HepG2 (cell line): ENCODE data around the gene ENTHD1. TPM values are rescaled to one million over a fixed set of nuclear protein-coding genes. Genes with fewer than 3 reads are reported as not detected.

Experiments used
- ATAC-seq: fragments of 200-7000 bp; cut with Tn5 transposase; 3 replicates; pipeline ENCODE4 v1.9.1; 2020; ENCODE audit warnings: mild to moderate bottlenecking, moderate library complexity
- BruUV-seq: library from RNA; stranded (reverse); fragments of 400-500 nt; replicated peaks from 2 replicates; lab custom pipeline; 2021; lab: Mats Ljungman, UMichigan
- CTCF ChIA-PET: fragments of 300-600 bp; formaldehyde crosslinking; extraction: SDS; loops from one replicate; lab custom pipeline; 2021; ENCODE audit warnings: low total read pairs, inconsistent platforms, low intra/inter-chr PET ratio; lab: Yijun Ruan, JAX
- POLR2A ChIA-PET: fragments of 350-600 bp; sonication (Branson Sonifier 250); formaldehyde crosslinking; loops from one replicate; lab custom pipeline; 2020; ENCODE audit warnings: antibody characterized with exemption, inconsistent platforms; lab: Yijun Ruan, JAX
- DNase-seq: peaks from one replicate; pipeline ENCODE4 v3.0.0-alpha.2; 2015; ENCODE audit warnings: low spot score
- FAIRE-seq: peaks from 3 replicates; lab custom pipeline; 2011; peaks lifted over from hg19 to GRCh38; lab: Jason Lieb, UNC
- H2AFZ ChIP-seq: one replicate; pipeline ENCODE4 v1.6.1; 2011; ENCODE audit warnings: low read length, inconsistent platforms
- H3K27ac ChIP-seq: fragments of 300-600 bp; 3 replicates; pipeline ENCODE4 v1.8.0; 2011; ENCODE audit warnings: mixed run types, mild to moderate bottlenecking, mixed read lengths, low read length, inconsistent platforms; ENCODE audit not compliant: insufficient read depth; ENCODE audit errors: extremely low read length
- H3K27me3 ChIP-seq, 2 experiments: fragments of 200-600 bp in 1 of 2; 2 replicates in 1 of 2; 3 replicates in 1 of 2; pipeline versions ENCODE4 v1.6.0 to v1.8.0; 2011; ENCODE audit warnings: low read length in 2 of 2, mild to moderate bottlenecking in 2 of 2, moderate library complexity in 2 of 2, inconsistent platforms in 1 of 2; ENCODE audit not compliant: insufficient read depth in 2 of 2, control insufficient read depth in 1 of 2
- H3K36me3 ChIP-seq, 2 experiments: fragments of 200-600 bp in 1 of 2; replicated peaks in 1 of 2; 2 replicates in 1 of 2; 3 replicates in 1 of 2; pipeline versions ENCODE4 v1.5.1 to v1.8.0; 2011; ENCODE audit warnings: low read length in 2 of 2, inconsistent platforms in 1 of 2; ENCODE audit not compliant: insufficient read depth in 2 of 2, control insufficient read depth in 1 of 2
- H3K4me1 ChIP-seq: 2 replicates; pipeline ENCODE4 v1.5.1; 2012; ENCODE audit warnings: low read length, inconsistent platforms; ENCODE audit not compliant: insufficient read depth
- H3K4me2 ChIP-seq: 2 replicates; pipeline ENCODE4 v1.6.0; 2011; ENCODE audit warnings: low read depth, low read length, inconsistent platforms
- H3K4me3 ChIP-seq, 3 experiments: fragments of 200-600 bp in 1 of 3; sonication (generic), shearing (Covaris generic) in 1 of 3; replicated peaks in 1 of 3; 2 replicates each; pipeline ENCODE4 v1.5.1; 2011 to 2016; ENCODE audit warnings: low read length in 3 of 3, inconsistent platforms in 2 of 3, low read depth in 2 of 3, mild to moderate bottlenecking in 2 of 3, control low read depth in 1 of 3, mixed read lengths in 1 of 3; ENCODE audit not compliant: insufficient read depth in 1 of 3
- H3K79me2 ChIP-seq: one replicate; pipeline ENCODE4 v1.6.1; 2011; ENCODE audit warnings: low read length, inconsistent platforms; ENCODE audit not compliant: insufficient read depth
- H3K9ac ChIP-seq: 2 replicates; pipeline ENCODE4 v1.6.0; 2011; ENCODE audit warnings: mild to moderate bottlenecking, low read depth, low read length, inconsistent platforms; ENCODE audit not compliant: insufficient read depth
- H3K9me3 ChIP-seq: 2 replicates; pipeline ENCODE4 v1.5.1; 2012; ENCODE audit warnings: mild to moderate bottlenecking, low read length
- H4K20me1 ChIP-seq: 2 replicates; pipeline ENCODE4 v1.6.0; 2011; ENCODE audit warnings: inconsistent platforms, mild to moderate bottlenecking, low read length, moderate library complexity; ENCODE audit not compliant: insufficient read depth
- ATF7 ChIP-seq, 2 experiments: fragments of 450-650 bp in 1 of 2; sonication (generic) in 1 of 2; formaldehyde crosslinking in 1 of 2; IDR thresholded peaks; 2 replicates each; pipeline versions ENCODE4 v1.4.0 to v1.6.1; 2016 to 2020; ENCODE audit warnings: antibody characterized with exemption in 1 of 2, mild to moderate bottlenecking in 1 of 2, missing genetic modification reagents in 1 of 2
- EP300 ChIP-seq, 3 experiments: sonication (generic) in 1 of 3; formaldehyde crosslinking in 1 of 3; IDR thresholded peaks; 2 replicates each; pipeline versions ENCODE4 v1.5.1 to v1.6.1; 2011 to 2020; ENCODE audit warnings: low read depth in 2 of 3, low read length in 2 of 3, borderline replicate concordance in 1 of 3, improper control_type of control experiment in 1 of 3, mild to moderate bottlenecking in 1 of 3, missing genetic modification reagents in 1 of 3, moderate library complexity in 1 of 3
- ETS1 ChIP-seq: sonication (generic); formaldehyde crosslinking; IDR thresholded peaks from 2 replicates; pipeline ENCODE4 v1.4.0; 2020; ENCODE audit warnings: missing genetic modification reagents
- FIP1L1 ChIP-seq: fragments of 200-400 bp; formaldehyde crosslinking; IDR thresholded peaks from 2 replicates; pipeline ENCODE4 v1.6.1; 2018; ENCODE audit warnings: low read depth, mild to moderate bottlenecking, low read length, moderate library complexity, borderline replicate concordance; ENCODE audit not compliant: insufficient read depth
- HOXA5 ChIP-seq: sonication (generic); formaldehyde crosslinking; IDR thresholded peaks from 2 replicates; pipeline ENCODE4 v1.4.0; 2020; ENCODE audit warnings: missing genetic modification reagents
- MXI1 ChIP-seq: IDR thresholded peaks from 3 replicates; pipeline ENCODE4 v1.6.1; 2012; ENCODE audit warnings: low read depth, low read length, inconsistent platforms, borderline replicate concordance
- ZFAT ChIP-seq: sonication (generic); formaldehyde crosslinking; conservative IDR thresholded peaks from 2 replicates; pipeline ENCODE4 v1.8.1; 2023; ENCODE audit warnings: missing genetic modification reagents, inconsistent platforms
- ZNF740 ChIP-seq: sonication (generic); formaldehyde crosslinking; IDR thresholded peaks from 2 replicates; pipeline ENCODE4 v1.4.0; 2020; ENCODE audit warnings: missing genetic modification reagents
- WGBS: methylation state at CpG from one replicate; pipeline ENCODE4 v1.1.6; 2017; ENCODE audit warnings: low lambda C conversion rate; 5-methylcytosine and 5-hydroxymethylcytosine counted together
- in situ Hi-C: cut with HindIII; loops from 2 replicates; pipeline ENCODE4 v1.10.0; 2017; ENCODE audit warnings: low pct_unique_long_range_greater_than_20kb; ENCODE audit not compliant: extremely low pct_ligation_motif_present
- intact Hi-C: fragments of 100-400 bp; cut with micrococcal nuclease; formaldehyde crosslinking; loops from one replicate; pipeline ENCODE4 v1.10.0; 2022; ENCODE audit not compliant: unreplicated experiment
- polyA plus RNA-seq, 8 experiments: library from polyadenylated mRNA; depleted of rRNA in 3 of 8; stranded (reverse) in 7 of 8; unstranded in 1 of 8; fragments of >200 nt; fragmentation: Illumina TruSeq in 4 of 8; extraction: Trizol in 4 of 8; gene quantifications; 2 replicates each; pipeline versions ENCODE4 v1.2.1 to v1.2.3, GENCODE V29; 2011 to 2016; ENCODE audit warnings: low read depth in 4 of 8, missing spikeins in 1 of 8, mixed read lengths in 1 of 8; ENCODE audit not compliant: insufficient read depth in 1 of 8
- total RNA-seq, 5 experiments: library from RNA; depleted of rRNA; stranded (reverse); fragments of >200 nt; fragmentation: Illumina TruSeq; extraction: Trizol; gene quantifications; 2 replicates each; pipeline ENCODE4 v1.2.3, GENCODE V29; 2016; ENCODE audit warnings: low read depth in 1 of 5
- TF ChIP-seq, protein P1 (sequence below): sonication (generic); formaldehyde crosslinking; IDR thresholded peaks from 2 replicates; pipeline ENCODE4 v1.5.0; 2020; ENCODE audit warnings: missing genetic modification reagents, mild to moderate bottlenecking, borderline replicate concordance

ENTHD1 gene
- total and polyA plus RNA-seq, 2 of the 13 experiments (the other 11 are each of a cell fraction or from before 2014, with no cell fraction given), result not detected

DNA sequence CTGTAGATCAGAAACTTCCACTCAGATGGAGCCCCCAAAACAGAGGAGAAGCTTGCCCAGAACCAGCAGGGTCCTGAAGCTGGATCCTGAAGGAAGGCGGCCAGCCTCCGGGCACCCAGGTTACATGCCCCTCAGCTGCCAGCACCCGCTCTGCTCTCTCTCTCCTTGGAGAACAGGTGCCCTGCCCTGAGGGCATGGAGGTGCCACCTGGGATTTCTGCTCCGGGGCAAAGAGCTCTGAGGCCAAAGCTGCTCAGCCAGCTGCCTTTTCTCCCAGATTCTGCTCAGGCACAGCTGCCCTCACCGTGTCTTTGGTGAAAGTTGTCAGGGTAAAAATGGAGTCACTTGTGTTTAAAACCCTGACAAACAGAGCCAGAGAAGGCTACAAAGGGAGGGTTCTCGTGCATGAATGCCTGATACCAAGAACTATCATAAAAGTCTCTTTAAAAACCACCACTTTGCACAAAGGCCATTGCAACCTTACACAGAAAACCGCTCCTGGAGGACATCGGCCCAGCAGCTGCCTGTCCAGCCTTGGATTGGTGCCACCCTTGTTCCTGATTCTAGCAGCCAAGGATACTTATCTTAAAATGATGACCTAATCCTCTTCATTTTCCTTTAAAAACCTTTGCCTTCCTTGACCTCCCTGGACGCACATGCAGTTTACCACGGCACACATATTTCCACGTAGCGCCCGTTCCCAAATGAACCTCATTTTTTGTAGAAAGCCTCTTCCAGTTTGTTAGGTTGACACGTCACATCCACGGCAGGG is 183.0 kb downstream of the ENTHD1 start:
- no peak for TF ChIP-seq EP300 (IDR thresholded peaks at IDR 0.05; ENCODE audit: low read depth in 2 of 2, low read length in 2 of 2)
- TF ChIP-seq EP300 (CRISPR knock-in tag; IDR thresholded peaks at IDR 0.05; ENCODE audit: borderline replicate concordance), result no peak
- TF ChIP-seq, protein P1, sequence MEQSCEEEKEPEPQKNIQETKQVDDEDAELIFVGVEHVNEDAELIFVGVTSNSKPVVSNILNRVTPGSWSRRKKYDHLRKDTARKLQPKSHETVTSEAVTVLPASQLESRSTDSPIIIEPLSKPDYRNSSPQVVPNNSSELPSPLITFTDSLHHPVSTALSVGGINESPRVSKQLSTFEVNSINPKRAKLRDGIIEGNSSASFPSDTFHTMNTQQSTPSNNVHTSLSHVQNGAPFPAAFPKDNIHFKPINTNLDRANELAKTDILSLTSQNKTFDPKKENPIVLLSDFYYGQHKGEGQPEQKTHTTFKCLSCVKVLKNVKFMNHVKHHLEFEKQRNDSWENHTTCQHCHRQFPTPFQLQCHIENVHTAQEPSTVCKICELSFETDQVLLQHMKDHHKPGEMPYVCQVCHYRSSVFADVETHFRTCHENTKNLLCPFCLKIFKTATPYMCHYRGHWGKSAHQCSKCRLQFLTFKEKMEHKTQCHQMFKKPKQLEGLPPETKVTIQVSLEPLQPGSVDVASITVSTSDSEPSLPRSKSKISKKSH (CRISPR knock-in tag), result no peak
- TF ChIP-seq MXI1, result no peak
- 0 out of 2 replicates have a peak, but pooled peaks have one; percentile 13 for TF ChIP-seq ATF7 (IDR thresholded peaks at IDR 0.05)
- TF ChIP-seq ATF7 (CRISPR knock-in tag; IDR thresholded peaks at IDR 0.05), result no peak
- TF ChIP-seq HOXA5 (CRISPR knock-in tag), result no peak
- TF ChIP-seq FIP1L1, result no peak
- TF ChIP-seq ZNF740 (CRISPR knock-in tag), result no peak
- TF ChIP-seq ZFAT (CRISPR knock-in tag), result no peak
- TF ChIP-seq ETS1 (CRISPR knock-in tag), result no peak
- Histone ChIP-seq H3K79me2 (no peaks in the 10 kb centered on the region), H3K27me3 (peaks cover 8 to 69% of the 10 kb centered on the region in 2 experiments; a peak in 4 of 5 replicates), H3K9ac (no peak overlapping the region), H3K4me1 (peaks cover 12% of the 10 kb centered on the region), H3K36me3 (no peaks in the 10 kb centered on the region), H3K4me3 (no peak overlapping the region), H2AFZ (no peak overlapping the region), H3K27ac (no peak overlapping the region), H4K20me1 (no peaks in the 10 kb centered on the region), H3K9me3 (no peaks in the 10 kb centered on the region), H3K4me2 (no peak overlapping the region)
- in situ Hi-C loops, result loop anchor here (10.0 kb wide), 1 partner anchor 64 kb away; no protein-coding TSS in a partner anchor
- ATAC-seq (no peak), DNase-seq (no peak), FAIRE-seq (no peak)
- 39% methylated on average over 11 of the region's 15 CpGs for WGBS
- intact Hi-C loops, result no loop called here
- no TSS peak for BruUV-seq
- POLR2A ChIA-PET, result no interaction called here
- CTCF ChIA-PET, result no interaction called here
